T1000 (cell line): ENCODE measurements around the gene CCDC149.
A peak's percentile ranks its signal among the peaks of the same experiment; 100 is the strongest.

Experiments used
- DNase-seq: peaks from one replicate; lab custom pipeline; 2025; ENCODE audit warnings: mixed read lengths; lab: John Stamatoyannopoulos, UW

The CCDC149 gene

DNA sequence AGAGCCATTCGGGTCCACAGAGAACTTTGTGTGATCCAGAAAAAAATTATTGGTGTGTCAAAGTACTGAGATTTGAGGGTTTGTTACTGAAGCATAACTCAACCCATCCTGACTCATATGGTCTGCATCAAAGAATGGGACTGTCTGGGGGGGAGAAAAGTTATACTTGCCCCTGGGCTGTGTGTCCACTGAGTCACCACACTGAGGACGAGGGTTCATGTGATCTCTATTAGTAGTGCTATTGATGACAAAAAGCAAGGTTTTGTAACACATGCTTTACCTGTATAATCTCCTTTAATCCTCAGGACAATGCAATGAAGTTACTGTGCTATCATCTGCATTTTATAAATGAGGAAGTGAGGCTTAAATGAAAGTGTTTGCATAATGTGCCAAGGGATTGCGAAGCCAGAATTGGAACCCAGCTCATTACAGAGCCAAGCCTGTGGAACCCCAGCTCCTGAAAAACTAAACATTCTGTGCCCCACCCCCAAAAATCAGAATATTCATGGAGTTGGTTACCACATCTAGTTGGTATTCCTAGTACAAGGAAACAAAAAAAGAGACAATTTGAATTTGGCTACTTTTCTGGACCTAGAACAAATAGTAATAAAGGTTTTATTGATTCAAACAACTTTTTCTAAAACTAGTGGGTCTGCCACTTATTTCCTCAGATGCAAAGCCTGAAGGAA is 31.2 kb downstream of the CCDC149 start:
- DNase-seq: no peak

DNA sequence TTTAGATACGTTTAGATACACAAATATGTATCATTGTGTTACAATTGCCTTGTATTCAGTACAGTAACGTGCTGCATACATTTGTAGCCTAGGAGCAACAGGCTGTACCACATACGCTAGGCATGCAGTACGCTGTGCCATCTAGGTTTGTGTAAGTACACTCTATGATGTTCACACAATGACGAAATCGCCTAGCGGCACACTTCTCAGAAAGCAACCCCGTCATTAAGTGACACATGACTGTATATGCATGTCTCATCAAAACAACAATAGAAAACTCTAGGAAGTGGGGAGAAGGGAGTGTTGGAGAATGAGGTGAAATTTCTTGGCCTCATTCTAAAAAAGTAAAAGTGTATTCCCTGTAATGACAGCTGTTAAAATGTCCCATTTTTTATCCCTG is 32.7 kb downstream of the CCDC149 start:
- DNase-seq: no peak

DNA sequence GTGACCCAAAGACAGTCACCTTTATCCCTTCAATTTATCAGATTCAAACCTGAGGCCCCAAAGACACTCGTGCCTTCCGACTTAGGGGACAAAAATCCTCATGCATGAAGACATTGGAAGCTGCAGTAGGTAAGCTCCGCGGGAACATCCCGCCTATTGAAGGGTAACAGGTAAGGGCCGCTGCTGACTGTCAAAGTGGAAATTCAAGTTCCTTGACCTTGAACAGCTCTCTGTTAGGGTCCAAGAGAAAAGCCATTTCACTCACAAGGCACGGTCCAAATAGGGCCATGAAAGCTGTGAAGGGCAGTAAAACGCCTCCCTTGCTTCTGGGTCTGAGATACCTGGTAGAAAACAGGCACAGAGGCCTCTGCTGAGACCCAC is 34.2 kb downstream of the CCDC149 start:
- DNase-seq: no peak

- no peak for DNase-seq
Observed at GRCh38 chr4:24877868-24878635, 34.8 kb downstream of the CCDC149 start.

- no peak for DNase-seq
Observed at GRCh38 chr4:24876431-24876830, 36.4 kb downstream of the CCDC149 start.

- DNase-seq: no peak
Observed at GRCh38 chr4:24872720-24873119, 40.1 kb downstream of the CCDC149 start.

DNA sequence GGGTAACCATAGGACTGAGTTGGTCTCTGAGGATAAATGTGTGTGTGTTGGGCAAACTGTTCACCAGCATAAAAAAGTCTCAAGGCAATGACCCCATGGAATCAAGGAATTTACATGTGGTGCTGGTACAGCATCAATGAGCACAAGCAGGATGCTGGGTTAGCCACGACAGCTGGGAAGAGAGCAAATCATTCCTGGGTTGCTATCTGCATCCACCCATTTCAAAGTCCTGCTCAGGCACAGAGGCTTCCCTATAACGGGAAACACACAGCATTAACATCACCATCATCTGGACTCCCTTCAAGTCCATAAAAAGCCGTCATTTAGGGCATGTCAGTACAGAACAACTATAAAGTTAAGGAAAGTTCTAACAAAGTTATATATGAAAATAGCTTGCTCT is 41.6 kb downstream of the CCDC149 start:
- DNase-seq: no peak

DNA sequence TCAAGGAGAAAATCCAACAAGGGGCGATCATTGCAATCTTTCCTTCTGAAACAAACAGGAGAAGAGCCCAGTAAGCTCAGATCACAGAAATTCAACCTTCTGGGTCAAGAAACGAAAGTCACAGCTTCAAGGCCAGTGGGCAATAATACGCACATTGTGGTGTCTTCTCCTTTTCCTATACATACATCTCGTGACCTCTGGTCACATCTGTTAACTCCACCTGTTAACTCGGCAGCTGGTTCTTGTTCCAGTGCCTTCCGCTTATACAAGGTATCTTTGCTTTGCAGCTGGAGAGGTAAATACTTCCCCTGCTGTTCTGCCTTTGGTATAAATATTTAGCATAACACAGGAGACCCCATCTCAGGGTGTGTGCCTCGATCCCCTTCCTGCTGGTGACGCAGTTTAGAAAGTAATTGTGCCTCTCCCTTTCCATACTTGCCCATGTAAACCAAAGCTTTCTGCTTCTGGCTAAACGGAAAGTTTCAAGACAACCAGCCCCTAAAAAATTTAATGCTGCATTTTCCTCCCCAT is 45.0 kb downstream of the CCDC149 start:
- no peak for DNase-seq

DNA sequence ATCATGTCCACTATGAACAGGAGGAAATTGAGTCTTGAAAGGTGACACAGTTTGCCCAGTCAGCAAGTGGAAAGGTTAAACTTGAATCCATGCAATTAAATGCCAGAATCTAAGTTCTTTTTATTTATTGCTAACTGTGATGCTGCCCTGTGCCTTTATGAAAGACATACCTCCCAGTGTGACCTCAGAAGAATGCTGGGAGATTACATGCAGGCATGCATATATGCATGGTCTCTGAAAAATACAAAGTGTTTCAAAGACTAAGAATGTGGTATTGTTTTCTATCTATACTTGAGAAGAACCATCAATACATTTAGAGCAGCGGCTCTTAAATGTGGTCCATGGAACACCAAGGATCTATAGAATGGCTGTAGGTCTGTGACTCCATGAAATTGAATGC is 45.6 kb downstream of the CCDC149 start:
- DNase-seq: no peak

DNA sequence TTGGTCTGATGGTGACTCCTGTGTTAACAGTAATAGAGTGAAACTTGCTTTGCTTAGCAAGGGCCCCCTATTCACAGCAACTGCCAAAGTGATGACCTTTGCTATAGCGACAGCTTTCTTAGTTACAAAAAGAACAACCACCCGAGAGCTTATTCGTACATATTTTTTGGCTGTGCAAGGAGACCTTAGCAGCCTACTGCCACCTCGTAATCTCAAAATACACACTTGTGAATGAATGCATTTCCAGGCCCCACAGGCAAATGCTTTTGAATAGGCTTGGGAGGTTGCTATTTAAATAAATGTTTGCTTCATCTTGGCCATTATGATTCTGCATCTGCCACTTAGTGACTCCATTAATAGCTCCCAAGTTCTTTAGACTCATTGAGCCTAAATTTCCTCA is 47.4 kb downstream of the CCDC149 start:
- DNase-seq: no peak

GRCh38 chr4:24863799-24864198 is 49.0 kb downstream of the CCDC149 start:
- no peak for DNase-seq

DNA sequence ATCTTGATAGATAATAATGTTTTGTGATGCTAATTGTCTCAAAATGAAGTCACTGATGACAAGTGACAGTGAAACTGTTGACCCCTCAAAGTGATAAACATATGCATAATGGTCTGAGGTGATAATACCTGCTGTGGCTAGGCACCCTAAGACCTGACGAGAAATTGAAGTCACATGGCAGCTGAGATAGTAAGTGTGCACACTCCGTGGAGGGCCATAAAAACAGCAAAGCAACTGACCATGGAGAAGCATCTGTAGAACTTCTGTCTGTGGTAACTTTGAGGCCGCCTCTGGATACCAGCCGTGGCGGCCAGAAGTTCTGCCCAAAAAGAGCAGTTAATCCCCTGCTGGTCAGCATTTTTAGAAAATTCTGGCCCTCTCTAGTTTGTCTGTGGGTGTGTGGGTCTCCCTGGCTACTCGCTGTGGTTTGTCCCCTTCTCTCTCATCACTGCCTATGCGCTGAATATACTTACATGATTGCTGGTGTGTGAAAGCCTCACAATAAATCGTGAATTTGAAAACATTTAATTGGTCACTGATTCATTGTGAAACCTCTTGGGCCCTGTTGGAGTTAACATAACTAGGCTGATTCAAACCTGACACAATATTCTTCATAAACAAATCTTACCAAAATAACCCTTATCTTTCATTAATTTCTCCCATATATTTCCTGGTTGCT is 50.6 kb downstream of the CCDC149 start:
- DNase-seq: no peak

- DNase-seq: no peak
Observed at GRCh38 chr4:24858550-24858949, 54.3 kb downstream of the CCDC149 start.

DNA sequence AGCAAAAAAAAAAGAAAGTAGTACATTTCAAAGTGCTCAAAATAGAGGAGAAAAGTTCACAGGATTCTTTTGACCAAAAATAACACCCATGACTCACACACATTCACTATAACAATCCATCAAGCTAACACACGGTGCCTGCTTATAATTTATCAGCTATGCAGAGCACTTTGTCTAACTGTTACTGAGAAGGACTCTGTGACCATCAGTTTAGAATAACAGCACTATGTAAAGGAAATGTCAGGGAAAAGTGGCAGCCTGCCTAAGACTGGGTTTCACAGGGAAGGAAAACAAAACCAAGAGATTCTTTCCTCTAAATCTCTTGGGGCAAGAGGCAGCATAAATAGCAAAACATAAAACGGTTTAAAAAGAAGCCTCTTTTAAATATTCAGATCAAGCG is 54.8 kb downstream of the CCDC149 start:
- DNase-seq: no peak

- peak; percentile 91 for DNase-seq
Observed at GRCh38 chr4:24856586-24856985, 56.3 kb downstream of the CCDC149 start.

DNA sequence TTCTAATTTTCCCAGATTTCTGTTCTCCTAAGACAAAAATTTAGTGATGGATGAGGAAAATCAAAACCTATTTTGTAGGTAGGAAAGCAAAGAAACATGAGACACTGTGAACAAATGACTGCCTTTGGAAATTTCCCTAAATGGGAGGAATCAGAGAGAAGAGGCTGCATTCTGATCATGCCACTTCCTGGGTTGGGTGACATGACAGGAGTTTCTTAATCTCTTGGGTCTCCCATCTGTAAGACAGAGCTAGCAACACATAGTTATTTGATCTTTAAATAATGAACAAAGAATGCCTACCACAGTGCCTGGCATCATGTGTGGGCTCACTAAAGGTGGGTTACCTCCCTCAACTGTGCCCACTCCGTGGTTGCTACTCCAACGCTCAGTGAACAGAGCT is 57.1 kb downstream of the CCDC149 start:
- DNase-seq: no peak

GRCh38 chr4:24853142-24853541 is 59.7 kb downstream of the CCDC149 start:
- no peak for DNase-seq

DNA sequence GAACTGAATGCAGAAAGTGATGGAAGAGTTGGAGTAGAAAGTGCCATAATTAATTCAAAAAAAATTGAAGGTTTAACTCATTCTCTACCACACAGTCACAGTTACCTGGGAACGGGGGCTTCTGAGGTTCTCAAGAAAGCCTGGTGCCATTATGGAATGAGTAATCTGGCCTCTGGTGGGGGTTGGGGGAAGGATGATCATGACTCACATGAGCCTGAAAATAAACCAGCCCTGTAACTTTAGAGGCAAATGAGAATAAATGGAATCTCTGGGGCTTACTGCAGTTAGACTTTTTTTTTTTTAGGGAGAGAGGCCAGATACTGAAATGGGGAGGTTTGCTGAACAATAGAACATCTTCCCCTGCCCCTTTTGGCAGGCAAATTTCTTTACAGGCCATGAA is 62.2 kb downstream of the CCDC149 start:
- peak; percentile 57 for DNase-seq

DNA sequence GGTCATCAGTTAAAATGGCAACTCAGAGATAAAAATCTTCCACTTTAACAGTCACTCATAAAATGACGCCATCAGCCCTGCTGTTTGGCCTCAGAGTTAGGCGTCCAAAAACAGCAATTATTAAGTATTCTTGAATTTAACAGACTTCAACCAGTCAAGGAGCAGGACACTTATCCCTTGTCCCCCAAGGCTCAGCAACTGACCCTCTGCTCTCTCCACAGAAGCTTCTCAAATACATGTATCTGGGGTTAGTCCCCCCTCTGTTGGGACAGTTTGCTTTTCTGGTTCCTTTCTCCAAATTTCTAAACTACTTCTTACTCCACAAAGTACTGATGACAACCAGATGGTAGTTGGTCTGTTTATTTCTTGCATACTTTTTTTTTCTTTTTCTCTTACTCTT is 63.1 kb downstream of the CCDC149 start:
- no peak for DNase-seq

DNA sequence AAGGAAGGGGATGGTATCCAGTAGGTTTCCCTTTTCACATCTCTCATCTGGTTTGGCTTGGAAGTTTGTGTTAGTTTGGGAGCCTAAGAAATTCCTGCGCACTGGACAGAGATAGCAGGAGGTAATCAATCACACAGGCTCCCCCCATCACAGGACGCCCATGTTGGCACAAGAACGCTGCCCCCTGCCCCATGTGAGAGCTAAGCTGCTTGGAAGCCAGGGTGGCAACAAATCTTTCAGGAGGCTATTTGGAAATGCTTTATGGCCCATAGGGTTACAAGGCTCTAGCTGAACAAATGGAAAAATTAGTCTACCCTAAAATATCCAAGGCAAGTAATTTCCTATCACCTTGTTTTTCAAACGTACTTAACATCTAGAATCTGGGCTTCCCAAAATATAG is 63.5 kb downstream of the CCDC149 start:
- no peak for DNase-seq

DNA sequence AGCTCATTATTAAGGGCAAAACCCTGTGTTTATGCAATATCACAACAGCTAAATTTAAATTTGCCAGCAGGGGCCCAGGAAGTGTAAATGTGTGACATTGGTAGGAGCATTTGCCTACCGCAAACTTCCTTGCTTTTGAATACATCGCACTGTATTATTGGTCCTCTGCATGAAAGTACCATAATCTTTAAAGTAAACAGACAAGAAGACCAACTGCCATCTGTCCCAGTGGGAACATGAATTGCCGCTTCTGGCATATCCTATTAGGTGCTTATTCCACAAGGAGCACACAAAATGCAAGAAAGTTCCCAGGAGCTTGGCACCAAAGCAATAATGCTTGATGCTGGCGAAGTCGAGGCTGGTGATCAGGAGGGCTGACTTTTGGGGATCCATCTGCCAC is 66.1 kb downstream of the CCDC149 start:
- DNase-seq: no peak

- DNase-seq: no peak
Observed at GRCh38 chr4:24845902-24846301, 66.9 kb downstream of the CCDC149 start.

DNA sequence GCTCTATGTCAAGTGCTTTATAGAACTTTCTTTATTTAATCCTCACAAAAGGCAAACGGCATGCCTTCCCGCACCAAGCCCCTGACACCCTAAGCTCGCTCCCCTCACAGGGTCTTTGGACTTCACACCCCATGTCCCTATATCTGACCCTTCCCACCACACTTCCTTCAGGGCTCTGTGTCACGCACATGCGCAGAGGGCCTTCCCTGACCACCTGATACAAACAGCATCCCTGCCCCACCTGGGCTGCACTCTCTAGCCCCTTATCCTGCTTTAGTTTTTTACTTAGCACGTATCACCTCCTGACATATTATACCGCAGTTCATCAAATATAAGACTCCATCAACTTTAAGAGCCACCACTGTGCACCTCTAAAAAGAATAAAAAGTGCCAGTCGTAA is 67.7 kb downstream of the CCDC149 start:
- DNase-seq: no peak
